ENCODE results near the gene CHST11.

CHST11 gene

DNA sequence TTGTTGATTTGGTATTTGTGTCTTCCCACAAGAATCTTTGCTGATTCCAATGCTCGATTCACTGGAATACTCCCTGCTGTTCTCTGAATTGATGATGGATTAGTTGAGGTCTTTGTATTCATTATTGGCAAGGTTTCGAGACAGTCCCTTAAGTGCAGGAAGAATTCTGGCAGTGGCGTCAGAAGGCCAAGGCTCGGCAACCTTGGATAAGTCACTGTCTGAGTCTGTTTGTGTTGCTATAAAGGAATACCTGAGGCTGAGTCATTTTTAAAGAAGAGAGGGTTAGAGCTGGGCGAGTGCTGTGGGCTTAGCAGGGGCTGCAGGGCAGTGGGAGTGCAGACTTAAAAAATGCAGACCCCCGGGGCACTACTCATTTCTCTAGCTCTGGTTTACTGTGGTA is 56.9 kb downstream of the CHST11 start:
- Histone ChIP-seq H3K27me3 (ENCODE audit: insufficient read depth, insufficient read length) (no peaks in the 10 kb centered on the region), H3K36me3 (ENCODE audit: insufficient read depth, insufficient read length, low read length) (no peaks in the 10 kb centered on the region), H3K4me1 (ENCODE audit: insufficient read depth, insufficient read length) (no peaks in the 10 kb centered on the region), H3K4me3 (ENCODE audit: insufficient read length, low read depth) (no peak overlapping the region), H3K9me3 (ENCODE audit: insufficient read depth, low read length) (no peaks in the 10 kb centered on the region), H3K9ac (ENCODE audit: insufficient read length, low read depth) (no peak overlapping the region)
- DNase-seq (ENCODE audit: low read depth, low spot score): no peak
- no peak for TF ChIP-seq YY1 (IDR thresholded peaks at IDR 0.05; ENCODE audit: insufficient read depth, insufficient read length)
- TF ChIP-seq SUZ12 (IDR thresholded peaks at IDR 0.05; ENCODE audit: extremely low read depth, insufficient read depth, insufficient read length): no peak
- no peak for TF ChIP-seq ZNF274 (IDR thresholded peaks at IDR 0.05; ENCODE audit: low read depth, low read length)

DNA sequence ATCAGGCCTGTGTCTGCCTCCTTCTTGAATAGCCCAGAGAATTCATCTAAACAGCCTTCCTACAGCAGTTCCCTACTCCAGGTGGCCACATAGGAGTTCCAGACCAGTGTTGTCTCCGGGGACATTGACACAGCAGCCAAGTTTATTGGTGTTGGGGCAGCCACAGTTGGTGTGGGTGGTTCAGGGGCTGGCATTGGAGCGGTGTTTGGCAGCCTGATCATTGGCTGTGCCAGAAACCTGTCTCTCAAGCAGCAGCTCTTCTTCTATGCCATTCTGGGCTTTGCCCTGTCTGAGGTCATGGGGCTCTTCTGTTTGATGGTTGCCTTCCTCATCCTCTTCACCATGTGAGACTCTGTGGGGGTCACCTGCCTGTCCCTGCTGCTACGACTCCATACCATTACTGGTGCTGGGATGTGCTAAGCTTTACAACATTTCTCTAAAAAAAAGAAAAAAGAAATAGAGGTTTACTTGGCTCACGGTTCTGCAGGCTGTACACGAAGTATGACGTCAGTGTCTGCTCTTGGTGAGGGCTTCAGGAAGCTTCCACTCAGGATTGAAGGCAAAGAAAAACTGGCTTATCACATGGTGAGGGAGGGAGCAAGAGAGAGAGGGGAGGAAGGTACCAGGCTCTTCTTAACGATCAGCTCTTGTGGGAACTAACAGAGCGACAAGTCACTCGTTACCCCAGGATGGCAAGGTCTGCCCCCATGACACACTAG is 57.5 kb downstream of the CHST11 start:
- DNase-seq (ENCODE audit: low read depth, low spot score): no peak
- no peaks in the 10 kb centered on the region for H3K36me3 ChIP-seq (ENCODE audit: insufficient read depth, insufficient read length, low read length)
- no peak for TF ChIP-seq YY1 (IDR thresholded peaks at IDR 0.05; ENCODE audit: insufficient read depth, insufficient read length)
- no peak for TF ChIP-seq SUZ12 (IDR thresholded peaks at IDR 0.05; ENCODE audit: extremely low read depth, insufficient read depth, insufficient read length)
- TF ChIP-seq ZNF274 (IDR thresholded peaks at IDR 0.05; ENCODE audit: low read depth, low read length): no peak
- no peak overlapping the region for H3K4me3 ChIP-seq (ENCODE audit: insufficient read length, low read depth)
- no peaks in the 10 kb centered on the region for H3K27me3 ChIP-seq (ENCODE audit: insufficient read depth, insufficient read length)
- no peaks in the 10 kb centered on the region for H3K4me1 ChIP-seq (ENCODE audit: insufficient read depth, insufficient read length)
- H3K9ac ChIP-seq (ENCODE audit: insufficient read length, low read depth): no peak overlapping the region
- H3K9me3 ChIP-seq (ENCODE audit: insufficient read depth, low read length): no peaks in the 10 kb centered on the region

DNA sequence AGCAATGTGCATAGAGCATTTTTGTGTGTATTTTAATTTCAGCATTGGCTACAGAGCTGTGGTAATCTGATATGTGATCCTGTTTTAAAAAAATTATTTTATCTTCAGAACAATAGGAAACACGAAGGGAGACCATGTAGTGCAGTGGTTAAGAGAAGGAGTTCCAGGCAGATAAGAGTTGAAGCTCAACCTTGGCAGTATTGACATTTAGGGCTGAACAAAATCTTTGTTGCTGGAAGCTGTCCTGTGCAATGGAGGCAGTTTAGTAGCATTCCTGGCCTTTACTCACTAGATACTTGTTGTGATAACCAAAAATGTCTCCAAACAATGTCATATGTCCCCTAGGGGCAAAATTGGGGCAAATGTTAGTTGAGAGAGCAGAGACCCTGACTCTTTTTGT is 59.2 kb downstream of the CHST11 start:
- TF ChIP-seq YY1 (IDR thresholded peaks at IDR 0.05; ENCODE audit: insufficient read depth, insufficient read length) (no peak), SUZ12 (IDR thresholded peaks at IDR 0.05; ENCODE audit: extremely low read depth, insufficient read depth, insufficient read length) (no peak), ZNF274 (IDR thresholded peaks at IDR 0.05; ENCODE audit: low read depth, low read length) (no peak)
- no peaks in the 10 kb centered on the region for H3K36me3 ChIP-seq (ENCODE audit: insufficient read depth, insufficient read length, low read length)
- H3K9me3 ChIP-seq (ENCODE audit: insufficient read depth, low read length): no peaks in the 10 kb centered on the region
- no peak for DNase-seq (ENCODE audit: low read depth, low spot score)
- H3K4me3 ChIP-seq (ENCODE audit: insufficient read length, low read depth): no peak overlapping the region
- peaks cover 6% of the 10 kb centered on the region for H3K4me1 ChIP-seq (ENCODE audit: insufficient read depth, insufficient read length)
- no peaks in the 10 kb centered on the region for H3K27me3 ChIP-seq (ENCODE audit: insufficient read depth, insufficient read length)
- no peak overlapping the region for H3K9ac ChIP-seq (ENCODE audit: insufficient read length, low read depth)

DNA sequence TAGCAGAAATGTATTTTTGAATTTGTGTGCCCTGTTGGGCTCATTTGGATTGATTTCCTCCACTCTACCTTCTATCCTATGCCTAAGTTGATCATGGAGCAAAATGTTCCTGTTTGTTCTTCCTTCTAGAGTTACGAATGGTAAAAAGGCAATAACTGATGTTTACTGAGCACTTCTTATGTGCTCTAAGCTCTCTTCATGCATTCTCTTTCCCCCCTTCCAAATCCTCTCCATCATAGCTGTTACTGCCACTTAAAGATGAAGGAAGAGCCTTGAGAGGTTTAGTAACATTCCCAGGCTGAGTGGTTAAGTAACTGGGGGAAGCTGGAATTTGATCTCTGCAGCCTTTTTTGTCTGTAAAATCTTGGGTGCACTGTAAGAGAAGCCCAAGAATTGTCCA is 60.1 kb downstream of the CHST11 start:
- TF ChIP-seq YY1 (IDR thresholded peaks at IDR 0.05; ENCODE audit: insufficient read depth, insufficient read length): no peak
- no peak for TF ChIP-seq ZNF274 (IDR thresholded peaks at IDR 0.05; ENCODE audit: low read depth, low read length)
- no peak for TF ChIP-seq SUZ12 (IDR thresholded peaks at IDR 0.05; ENCODE audit: extremely low read depth, insufficient read depth, insufficient read length)
- H3K9me3 ChIP-seq (ENCODE audit: insufficient read depth, low read length): no peaks in the 10 kb centered on the region
- H3K36me3 ChIP-seq (ENCODE audit: insufficient read depth, insufficient read length, low read length): no peaks in the 10 kb centered on the region
- H3K9ac ChIP-seq (ENCODE audit: insufficient read length, low read depth): no peak overlapping the region
- H3K4me1 ChIP-seq (ENCODE audit: insufficient read depth, insufficient read length): peaks cover 11% of the 10 kb centered on the region
- no peak overlapping the region for H3K4me3 ChIP-seq (ENCODE audit: insufficient read length, low read depth)
- no peaks in the 10 kb centered on the region for H3K27me3 ChIP-seq (ENCODE audit: insufficient read depth, insufficient read length)
- DNase-seq (ENCODE audit: low read depth, low spot score): no peak

DNA sequence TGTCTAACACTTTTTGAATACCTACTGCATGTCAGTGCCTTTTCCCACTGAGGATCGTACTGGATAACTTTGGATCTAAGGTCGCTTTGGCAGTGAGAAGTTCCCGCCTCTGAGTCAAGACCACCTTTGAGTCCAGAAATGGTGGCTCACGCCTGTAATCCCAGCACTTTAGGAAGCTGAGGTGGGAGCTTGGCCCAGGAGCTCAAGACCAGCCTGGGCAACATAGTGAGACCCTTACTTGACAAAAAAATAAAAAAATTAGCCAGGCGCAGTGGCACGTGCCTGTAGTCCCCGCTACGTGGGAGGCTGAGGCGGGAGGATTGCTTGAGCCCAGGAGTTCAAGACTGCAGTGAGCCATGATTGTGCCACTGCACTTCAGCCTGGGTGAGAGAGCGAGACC is 61.1 kb downstream of the CHST11 start:
- no peak for DNase-seq (ENCODE audit: low read depth, low spot score)
- Histone ChIP-seq H3K36me3 (ENCODE audit: insufficient read depth, insufficient read length, low read length) (no peaks in the 10 kb centered on the region), H3K9ac (ENCODE audit: insufficient read length, low read depth) (no peak overlapping the region), H3K9me3 (ENCODE audit: insufficient read depth, low read length) (no peaks in the 10 kb centered on the region), H3K4me3 (ENCODE audit: insufficient read length, low read depth) (no peak overlapping the region), H3K27me3 (ENCODE audit: insufficient read depth, insufficient read length) (no peaks in the 10 kb centered on the region), H3K4me1 (ENCODE audit: insufficient read depth, insufficient read length) (peaks cover 14% of the 10 kb centered on the region)
- TF ChIP-seq SUZ12 (IDR thresholded peaks at IDR 0.05; ENCODE audit: extremely low read depth, insufficient read depth, insufficient read length) (no peak), ZNF274 (IDR thresholded peaks at IDR 0.05; ENCODE audit: low read depth, low read length) (no peak), YY1 (IDR thresholded peaks at IDR 0.05; ENCODE audit: insufficient read depth, insufficient read length) (no peak)

DNA sequence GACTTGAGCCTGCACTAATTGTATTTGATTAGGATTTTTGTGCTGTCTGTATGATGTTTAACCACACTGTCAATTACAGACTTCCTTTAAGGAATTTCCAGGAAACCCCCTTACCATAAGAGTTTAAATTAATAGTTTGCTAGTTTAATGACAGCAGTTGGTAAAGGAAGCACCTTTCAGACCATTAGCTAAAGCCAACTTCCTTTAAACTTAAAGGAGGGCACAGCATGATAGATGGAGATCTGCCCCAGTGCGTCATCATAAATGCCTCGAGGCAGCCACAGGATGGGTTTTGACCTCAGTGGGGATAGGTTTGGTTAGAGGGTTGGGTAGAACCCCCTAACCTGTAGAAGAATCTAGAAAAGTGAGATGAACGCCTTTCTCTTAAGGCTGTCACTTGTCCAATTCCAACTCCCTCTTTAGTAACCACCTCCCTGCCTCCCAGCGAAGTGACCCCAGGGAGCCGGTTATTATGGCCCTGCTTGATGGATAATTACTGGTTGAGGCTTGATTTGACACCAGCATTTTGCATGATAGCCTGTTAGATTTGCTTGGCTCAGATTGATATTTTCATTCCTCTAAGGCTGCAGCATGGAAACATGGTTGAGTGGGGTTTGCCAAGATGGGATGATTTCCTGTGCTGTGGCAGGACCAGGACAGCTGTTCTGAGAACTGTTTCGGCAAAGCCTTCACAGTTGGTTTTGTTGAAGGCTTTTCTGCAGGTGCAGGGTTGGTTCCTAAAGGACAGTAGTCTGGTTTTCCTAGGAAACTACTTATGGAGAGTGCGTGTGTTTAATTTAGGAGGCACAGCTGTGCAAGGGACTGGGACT is 62.7 kb downstream of the CHST11 start:
- no peaks in the 10 kb centered on the region for H3K27me3 ChIP-seq (ENCODE audit: insufficient read depth, insufficient read length)
- no peak overlapping the region for H3K9ac ChIP-seq (ENCODE audit: insufficient read length, low read depth)
- no peak overlapping the region for H3K4me3 ChIP-seq (ENCODE audit: insufficient read length, low read depth)
- no peaks in the 10 kb centered on the region for H3K9me3 ChIP-seq (ENCODE audit: insufficient read depth, low read length)
- H3K4me1 ChIP-seq (ENCODE audit: insufficient read depth, insufficient read length): peaks cover 18% of the 10 kb centered on the region
- H3K36me3 ChIP-seq (ENCODE audit: insufficient read depth, insufficient read length, low read length): no peaks in the 10 kb centered on the region
- DNase-seq (ENCODE audit: low read depth, low spot score): no peak
- TF ChIP-seq SUZ12 (IDR thresholded peaks at IDR 0.05; ENCODE audit: extremely low read depth, insufficient read depth, insufficient read length) (no peak), ZNF274 (IDR thresholded peaks at IDR 0.05; ENCODE audit: low read depth, low read length) (no peak), YY1 (IDR thresholded peaks at IDR 0.05; ENCODE audit: insufficient read depth, insufficient read length) (no peak)

DNA sequence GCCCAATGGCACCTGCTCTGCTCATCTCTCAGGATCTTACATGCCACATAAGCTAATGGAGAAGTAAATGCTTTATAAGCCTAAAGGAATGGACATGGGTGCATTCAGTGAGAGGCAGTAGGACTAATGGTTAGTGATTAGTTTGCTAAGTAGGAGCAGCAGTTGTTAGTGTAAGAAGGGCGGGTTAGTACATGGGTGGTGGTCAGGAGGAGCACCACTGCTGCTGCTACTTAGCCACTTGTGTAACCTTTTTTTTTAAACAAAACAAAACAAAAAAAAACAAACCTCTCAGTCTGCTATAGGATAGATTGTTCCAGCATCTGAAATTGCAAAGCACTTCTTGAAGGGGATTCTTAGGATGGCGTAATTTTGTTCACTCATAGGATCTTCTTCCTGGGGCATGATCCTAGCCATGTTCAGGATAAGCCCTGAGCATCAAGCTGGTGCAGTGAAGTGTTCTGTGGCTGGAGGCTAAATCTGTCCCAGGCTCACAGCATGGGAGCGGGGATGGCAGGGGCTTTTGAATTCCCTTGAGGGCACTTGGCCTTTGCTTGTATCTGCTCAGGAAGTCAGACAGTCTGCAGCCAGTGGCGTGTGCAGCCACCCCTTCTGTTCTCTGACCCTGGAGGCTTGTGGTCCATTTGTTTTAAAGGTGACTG is 63.6 kb downstream of the CHST11 start:
- Histone ChIP-seq H3K4me3 (ENCODE audit: insufficient read length, low read depth) (no peak overlapping the region), H3K36me3 (ENCODE audit: insufficient read depth, insufficient read length, low read length) (no peaks in the 10 kb centered on the region), H3K9me3 (ENCODE audit: insufficient read depth, low read length) (no peaks in the 10 kb centered on the region), H3K9ac (ENCODE audit: insufficient read length, low read depth) (no peak overlapping the region), H3K4me1 (ENCODE audit: insufficient read depth, insufficient read length) (peaks cover 18% of the 10 kb centered on the region), H3K27me3 (ENCODE audit: insufficient read depth, insufficient read length) (no peaks in the 10 kb centered on the region)
- no peak for TF ChIP-seq SUZ12 (IDR thresholded peaks at IDR 0.05; ENCODE audit: extremely low read depth, insufficient read depth, insufficient read length)
- no peak for DNase-seq (ENCODE audit: low read depth, low spot score)

Measured in NT2/D1 (cell line).